ENCODE results near the gene FOXRED1.

GRCh38 chr11:126281245-126281644 is 12.3 kb downstream of the FOXRED1 start:
- TF ChIP-seq SP1 (IDR thresholded peaks at IDR 0.05) (no peak), FOXA1 (IDR thresholded peaks at IDR 0.05) (no peak), TARDBP (IDR thresholded peaks at IDR 0.05) (no peak), FOXK2 (IDR thresholded peaks at IDR 0.05) (no peak), FOXM1 (IDR thresholded peaks at IDR 0.05; ENCODE audit: borderline replicate concordance) (no peak), HDGF (IDR thresholded peaks at IDR 0.05; ENCODE audit: borderline replicate concordance) (no peak)

Data from HEK293T (cell line).